Liver (tissue), 9 donors: ENCODE measurements around the gene KRTAP5-1. TPM values are rescaled to one million over a fixed set of nuclear protein-coding genes. Genes with fewer than 3 reads are reported as not detected.

ENCODE experiments used
- DNase-seq: peaks from one replicate; pipeline ENCODE4 v3.0.0-alpha.2; 2017; ENCODE audit warnings: low spot score
- H3K27ac ChIP-seq, 2 donors: one replicate each; pipeline ENCODE4 v1.7.0; 2013; ENCODE audit warnings: inconsistent platforms in 2 of 2, low read length in 2 of 2, control low read depth in 1 of 2, low read depth in 1 of 2, mild to moderate bottlenecking in 1 of 2
- H3K27me3 ChIP-seq, 4 donors: one replicate each; pipeline versions ENCODE4 v1.6.1 to v1.7.0; 2013; ENCODE audit warnings: low read length in 3 of 4, inconsistent platforms in 1 of 4, mild to moderate bottlenecking in 1 of 4, moderate library complexity in 1 of 4; ENCODE audit not compliant: control insufficient read depth in 4 of 4, insufficient read depth in 4 of 4
- H3K36me3 ChIP-seq, 4 donors: one replicate each; pipeline versions ENCODE4 v1.6.1 to v1.7.0; 2013; ENCODE audit warnings: low read length in 3 of 4, mild to moderate bottlenecking in 3 of 4, low read depth in 1 of 4, moderate library complexity in 1 of 4; ENCODE audit not compliant: control insufficient read depth in 4 of 4, insufficient read depth in 3 of 4
- H3K4me1 ChIP-seq, 4 donors: one replicate each; pipeline versions ENCODE4 v1.6.1 to v1.7.0; 2013; ENCODE audit warnings: low read length in 3 of 4, mild to moderate bottlenecking in 3 of 4, moderate library complexity in 1 of 4; ENCODE audit not compliant: control insufficient read depth in 4 of 4, insufficient read depth in 4 of 4
- H3K4me3 ChIP-seq, 3 donors: one replicate each; pipeline versions ENCODE4 v1.6.1 to v1.7.0; 2013; ENCODE audit warnings: low read length in 3 of 3, control low read depth in 1 of 3, low read depth in 1 of 3, mild to moderate bottlenecking in 1 of 3
- H3K9ac ChIP-seq, 2 donors: one replicate each; pipeline ENCODE4 v1.7.0; 2013; ENCODE audit warnings: low read length in 2 of 2, mild to moderate bottlenecking in 2 of 2, moderate library complexity in 2 of 2, control low read depth in 1 of 2, low read depth in 1 of 2
- H3K9me3 ChIP-seq, 4 donors: one replicate each; pipeline versions ENCODE4 v1.6.1 to v1.7.0; 2013; ENCODE audit warnings: low read length in 3 of 4; ENCODE audit not compliant: control insufficient read depth in 4 of 4
- ATF3 ChIP-seq: IDR thresholded peaks from 2 replicates; pipeline ENCODE4 v1.6.1; 2016; ENCODE audit warnings: antibody characterized with exemption
- CTCF ChIP-seq: fragments of 150-350 bp; IDR thresholded peaks from 2 replicates; pipeline ENCODE4 v1.5.1; 2017; ENCODE audit warnings: improper control_type of control experiment, low read depth, low read length; ENCODE audit not compliant: missing input control
- FOXA2 ChIP-seq: IDR thresholded peaks from 2 replicates; pipeline ENCODE4 v1.6.1; 2016; ENCODE audit warnings: antibody characterized with exemption
- GABPA ChIP-seq, 2 donors: IDR thresholded peaks in 1 of 2; conservative IDR thresholded peaks in 1 of 2; 2 replicates each; pipeline ENCODE4 v1.6.1; 2016; ENCODE audit warnings: antibody characterized with exemption in 2 of 2, mild to moderate bottlenecking in 1 of 2, moderate library complexity in 1 of 2
- HNF4G ChIP-seq: IDR thresholded peaks from 2 replicates; pipeline ENCODE4 v1.6.1; 2016; ENCODE audit warnings: antibody characterized with exemption
- JUND ChIP-seq, 2 donors: IDR thresholded peaks; 2 replicates each; pipeline ENCODE4 v1.6.1; 2016; ENCODE audit warnings: antibody characterized with exemption in 2 of 2
- MAX ChIP-seq: IDR thresholded peaks from 2 replicates; pipeline ENCODE4 v1.6.1; 2016; ENCODE audit warnings: antibody characterized with exemption
- NR2F2 ChIP-seq: IDR thresholded peaks from 2 replicates; pipeline ENCODE4 v1.6.1; 2016; ENCODE audit warnings: antibody characterized with exemption
- RAD21 ChIP-seq, 2 donors: IDR thresholded peaks; 2 replicates each; pipeline ENCODE4 v1.6.1; 2016; ENCODE audit warnings: antibody characterized with exemption in 2 of 2, mild to moderate bottlenecking in 2 of 2
- RXRA ChIP-seq, 2 donors: IDR thresholded peaks; 2 replicates each; pipeline ENCODE4 v1.6.1; 2017 to 2018; ENCODE audit warnings: antibody characterized with exemption in 2 of 2, mild to moderate bottlenecking in 1 of 2
- TAF1 ChIP-seq: conservative IDR thresholded peaks from 2 replicates; pipeline ENCODE4 v1.6.1; 2016; ENCODE audit warnings: antibody characterized with exemption, mild to moderate bottlenecking
- YY1 ChIP-seq: IDR thresholded peaks from 2 replicates; pipeline ENCODE4 v1.6.1; 2016; ENCODE audit warnings: antibody characterized with exemption, mild to moderate bottlenecking
- WGBS: extraction: QIAGEN DNeasy Blood & Tissue Kit; methylation state at CpG from one replicate; pipeline ENCODE4 v1.1.7; 2013; 5-methylcytosine and 5-hydroxymethylcytosine counted together
- polyA plus RNA-seq, 2 donors: library from polyadenylated mRNA; stranded (reverse) in 1 of 2; unstranded in 1 of 2; fragments of 200-250 nt in 1 of 2; fragments of >200 nt in 1 of 2; fragmentation: Nextera tagmentation in 1 of 2; extraction: Ambion mirVana in 1 of 2; gene quantifications; one replicate each; pipeline versions ENCODE4 v1.2.1 to v1.2.3, GENCODE V29; 2013 to 2015
- total RNA-seq, 2 donors: library from RNA; depleted of rRNA; stranded (reverse); fragments of >200 nt; gene quantifications; one replicate each; pipeline ENCODE4 v1.2.3, GENCODE V29; 2014
- TF ChIP-seq, protein P1 (sequence below): IDR thresholded peaks from 2 replicates; pipeline ENCODE4 v1.6.1; 2016; ENCODE audit warnings: antibody characterized with exemption
- TF ChIP-seq, protein P2 (sequence below): IDR thresholded peaks from 2 replicates; pipeline ENCODE4 v1.6.1; 2016; ENCODE audit warnings: antibody characterized with exemption, mild to moderate bottlenecking
- donor health status: healthy.
- donor health status: healthy.
- donor health status: healthy.
- donor health status: healthy.
- donor health status: healthy.

KRTAP5-1 gene
- total and polyA plus RNA-seq, 4 donors, result not detected

DNA sequence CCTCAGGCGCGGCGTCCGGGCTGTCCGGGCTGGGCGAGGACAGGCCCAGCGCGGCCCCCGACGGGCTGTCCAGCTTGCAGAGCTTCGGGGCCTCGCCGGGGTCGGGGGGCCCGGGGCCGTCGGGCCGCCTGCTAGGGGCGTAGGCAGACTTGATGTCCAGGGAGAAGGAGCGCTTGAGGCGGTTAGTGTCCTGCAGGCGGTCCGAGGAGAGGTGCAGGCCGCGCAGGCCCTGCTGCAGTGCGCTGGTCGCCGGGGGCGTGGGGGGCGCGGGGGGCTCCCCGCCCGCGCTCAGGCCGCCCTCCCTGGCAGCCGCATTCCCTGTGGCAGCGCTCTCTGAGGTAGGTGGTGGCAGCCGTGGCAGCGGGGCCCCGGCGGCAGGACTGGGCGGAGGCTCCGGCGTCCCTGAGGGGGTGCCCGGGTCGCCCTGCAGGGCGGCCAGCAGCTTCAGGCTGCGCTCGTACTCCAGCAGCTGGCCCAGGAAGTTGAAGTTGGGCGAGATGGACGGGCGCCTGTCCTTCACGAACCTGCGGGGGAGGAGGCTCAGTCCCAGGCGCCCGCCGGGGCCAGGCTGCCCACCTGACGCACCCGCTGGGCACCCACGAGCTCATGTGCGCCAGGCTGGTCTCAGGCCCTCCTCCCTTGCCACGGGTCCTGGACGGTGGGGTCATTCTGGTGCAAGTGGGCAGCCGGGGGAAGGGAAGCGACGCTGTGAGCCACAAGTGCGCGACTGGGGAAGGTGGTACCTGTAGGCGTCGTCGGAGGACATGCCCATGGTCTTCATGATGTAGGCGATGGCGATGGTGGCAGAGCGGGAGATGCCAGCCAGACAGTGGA, 27.8 kb downstream of the KRTAP5-1 start:
- 84% methylated on average over 74 of the region's 74 CpGs for WGBS

More for the DNA sequence above, 27.8 kb downstream of the KRTAP5-1 start:
- Histone ChIP-seq H3K27me3 (no peaks in the 10 kb centered on the region), H3K9me3 (no peaks in the 10 kb centered on the region), H3K4me1 (peaks cover 3 to 23% (median 14%) of the 10 kb centered on the region in 4 donors), H3K27ac (no peak overlapping the region), H3K4me3 (no peak overlapping the region), H3K36me3 (no peaks in the 10 kb centered on the region), H3K9ac (no peak overlapping the region)
- no peak for DNase-seq
- TF ChIP-seq MAX, result no peak
- TF ChIP-seq TAF1, result no peak
- no peak for TF ChIP-seq RAD21 (IDR thresholded peaks at IDR 0.05)
- no peak for TF ChIP-seq NR2F2
- TF ChIP-seq JUND (IDR thresholded peaks at IDR 0.05), result no peak
- no peak for TF ChIP-seq RXRA (IDR thresholded peaks at IDR 0.05)
- TF ChIP-seq FOXA2, result no peak
- TF ChIP-seq HNF4G, result no peak
- no peak for TF ChIP-seq CTCF
- TF ChIP-seq, protein P1, sequence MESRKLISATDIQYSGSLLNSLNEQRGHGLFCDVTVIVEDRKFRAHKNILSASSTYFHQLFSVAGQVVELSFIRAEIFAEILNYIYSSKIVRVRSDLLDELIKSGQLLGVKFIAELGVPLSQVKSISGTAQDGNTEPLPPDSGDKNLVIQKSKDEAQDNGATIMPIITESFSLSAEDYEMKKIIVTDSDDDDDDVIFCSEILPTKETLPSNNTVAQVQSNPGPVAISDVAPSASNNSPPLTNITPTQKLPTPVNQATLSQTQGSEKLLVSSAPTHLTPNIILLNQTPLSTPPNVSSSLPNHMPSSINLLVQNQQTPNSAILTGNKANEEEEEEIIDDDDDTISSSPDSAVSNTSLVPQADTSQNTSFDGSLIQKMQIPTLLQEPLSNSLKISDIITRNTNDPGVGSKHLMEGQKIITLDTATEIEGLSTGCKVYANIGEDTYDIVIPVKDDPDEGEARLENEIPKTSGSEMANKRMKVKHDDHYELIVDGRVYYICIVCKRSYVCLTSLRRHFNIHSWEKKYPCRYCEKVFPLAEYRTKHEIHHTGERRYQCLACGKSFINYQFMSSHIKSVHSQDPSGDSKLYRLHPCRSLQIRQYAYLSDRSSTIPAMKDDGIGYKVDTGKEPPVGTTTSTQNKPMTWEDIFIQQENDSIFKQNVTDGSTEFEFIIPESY, result no peak
- no peak for TF ChIP-seq YY1
- TF ChIP-seq ATF3, result no peak
- no peak for TF ChIP-seq GABPA (IDR thresholded peaks at IDR 0.05 in 1 of 2, conservative IDR thresholded peaks at IDR 0.05 in 1 of 2)
- TF ChIP-seq, protein P2, sequence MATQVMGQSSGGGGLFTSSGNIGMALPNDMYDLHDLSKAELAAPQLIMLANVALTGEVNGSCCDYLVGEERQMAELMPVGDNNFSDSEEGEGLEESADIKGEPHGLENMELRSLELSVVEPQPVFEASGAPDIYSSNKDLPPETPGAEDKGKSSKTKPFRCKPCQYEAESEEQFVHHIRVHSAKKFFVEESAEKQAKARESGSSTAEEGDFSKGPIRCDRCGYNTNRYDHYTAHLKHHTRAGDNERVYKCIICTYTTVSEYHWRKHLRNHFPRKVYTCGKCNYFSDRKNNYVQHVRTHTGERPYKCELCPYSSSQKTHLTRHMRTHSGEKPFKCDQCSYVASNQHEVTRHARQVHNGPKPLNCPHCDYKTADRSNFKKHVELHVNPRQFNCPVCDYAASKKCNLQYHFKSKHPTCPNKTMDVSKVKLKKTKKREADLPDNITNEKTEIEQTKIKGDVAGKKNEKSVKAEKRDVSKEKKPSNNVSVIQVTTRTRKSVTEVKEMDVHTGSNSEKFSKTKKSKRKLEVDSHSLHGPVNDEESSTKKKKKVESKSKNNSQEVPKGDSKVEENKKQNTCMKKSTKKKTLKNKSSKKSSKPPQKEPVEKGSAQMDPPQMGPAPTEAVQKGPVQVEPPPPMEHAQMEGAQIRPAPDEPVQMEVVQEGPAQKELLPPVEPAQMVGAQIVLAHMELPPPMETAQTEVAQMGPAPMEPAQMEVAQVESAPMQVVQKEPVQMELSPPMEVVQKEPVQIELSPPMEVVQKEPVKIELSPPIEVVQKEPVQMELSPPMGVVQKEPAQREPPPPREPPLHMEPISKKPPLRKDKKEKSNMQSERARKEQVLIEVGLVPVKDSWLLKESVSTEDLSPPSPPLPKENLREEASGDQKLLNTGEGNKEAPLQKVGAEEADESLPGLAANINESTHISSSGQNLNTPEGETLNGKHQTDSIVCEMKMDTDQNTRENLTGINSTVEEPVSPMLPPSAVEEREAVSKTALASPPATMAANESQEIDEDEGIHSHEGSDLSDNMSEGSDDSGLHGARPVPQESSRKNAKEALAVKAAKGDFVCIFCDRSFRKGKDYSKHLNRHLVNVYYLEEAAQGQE, result no peak
